Parathyroid adenoma (tissue), 2 donors: ENCODE measurements around the gene TACC2.

ENCODE experiments used
- H2AFZ ChIP-seq: fragments of 300-600 bp; sonication (generic); one replicate; pipeline ENCODE4 v1.7.0; 2017; ENCODE audit warnings: antibody characterized with exemption, mild to moderate bottlenecking
- H3K27ac ChIP-seq: fragments of 300-600 bp; sonication (generic); one replicate; pipeline ENCODE4 v1.7.0; 2017
- H3K27me3 ChIP-seq: fragments of 300-600 bp; sonication (generic); one replicate; pipeline ENCODE4 v1.7.0; 2017; ENCODE audit warnings: low read length; ENCODE audit not compliant: control insufficient read depth, insufficient read depth
- H3K36me3 ChIP-seq: fragments of 300-600 bp; sonication (generic); one replicate; pipeline ENCODE4 v1.7.0; 2017; ENCODE audit warnings: low read length; ENCODE audit not compliant: control insufficient read depth, insufficient read depth
- H3K4me1 ChIP-seq: fragments of 300-600 bp; sonication (generic); one replicate; pipeline ENCODE4 v1.7.0; 2017; ENCODE audit warnings: control low read depth
- H3K4me2 ChIP-seq: fragments of 300-600 bp; sonication (generic); one replicate; pipeline ENCODE4 v1.7.0; 2017; ENCODE audit warnings: low read length
- H3K4me3 ChIP-seq: fragments of 300-600 bp; sonication (generic); one replicate; pipeline ENCODE4 v1.7.0; 2017; ENCODE audit warnings: low read depth, low read length
- H3K79me2 ChIP-seq: fragments of 300-600 bp; sonication (generic); one replicate; pipeline ENCODE4 v1.7.0; 2017; ENCODE audit warnings: control low read depth
- H3K9ac ChIP-seq: fragments of 300-600 bp; sonication (generic); one replicate; pipeline ENCODE4 v1.7.0; 2017; ENCODE audit warnings: mild to moderate bottlenecking
- H3K9me3 ChIP-seq: fragments of 300-600 bp; sonication (generic); one replicate; pipeline ENCODE4 v1.7.0; 2017; ENCODE audit warnings: low read length; ENCODE audit not compliant: control insufficient read depth
- CTCF ChIP-seq: fragments of 300-600 bp; sonication (generic); IDR thresholded peaks from one replicate; pipeline ENCODE4 v1.7.0; 2017; ENCODE audit warnings: antibody characterized with exemption, mild to moderate bottlenecking
- donor health status: primary hyperparathyroidism.

TACC2 gene

DNA sequence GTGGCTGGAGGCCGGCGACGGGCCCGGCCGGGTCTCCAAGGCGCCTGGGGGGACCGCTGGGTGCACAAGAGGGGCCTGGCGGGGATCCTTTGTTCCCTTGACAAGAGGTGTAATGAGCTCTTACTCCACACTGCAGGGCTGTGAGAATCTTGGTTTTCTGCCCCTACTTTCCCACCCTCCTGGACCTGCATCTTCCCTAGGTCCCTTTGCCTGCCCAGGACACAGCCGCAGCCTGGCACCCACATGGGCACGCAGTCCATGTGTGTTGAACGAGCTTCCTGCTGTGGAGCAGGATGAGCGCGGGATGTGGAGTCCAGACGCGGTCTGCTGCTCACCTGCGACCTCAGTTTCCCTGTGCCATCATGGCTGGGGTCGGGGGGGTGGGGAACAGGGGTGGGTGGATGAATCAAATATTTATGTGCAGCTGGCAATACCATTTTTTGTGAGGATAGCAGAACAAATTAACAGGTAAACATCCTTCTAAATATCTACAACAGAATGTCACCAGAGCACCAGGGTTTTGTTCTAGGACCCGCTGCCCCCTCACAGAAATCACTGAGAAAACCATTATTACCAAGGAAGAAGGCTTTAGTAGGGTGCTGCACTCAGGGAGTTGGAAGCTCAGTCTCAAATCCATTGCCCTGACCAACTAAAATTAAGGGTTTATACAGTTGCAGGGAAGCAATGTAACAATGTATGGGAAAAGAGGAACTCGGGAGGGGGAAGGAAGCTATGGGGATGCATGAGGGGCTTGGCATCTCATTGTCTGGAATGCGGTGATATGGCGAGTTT, 13.5 kb upstream of the TACC2 start:
- Histone ChIP-seq H2AFZ (peak overlapping the region; percentile 100), H3K9ac (peak overlapping the region; percentile 97), H3K4me1 (no peaks in the 10 kb centered on the region), H3K9me3 (no peaks in the 10 kb centered on the region), H3K4me2 (peak overlapping the region; percentile 75), H3K27me3 (no peaks in the 10 kb centered on the region), H3K27ac (peak overlapping the region; percentile 95), H3K4me3 (peak overlapping the region; percentile 70), H3K79me2 (no peaks in the 10 kb centered on the region), H3K36me3 (no peaks in the 10 kb centered on the region)
- TF ChIP-seq CTCF = no peak

DNA sequence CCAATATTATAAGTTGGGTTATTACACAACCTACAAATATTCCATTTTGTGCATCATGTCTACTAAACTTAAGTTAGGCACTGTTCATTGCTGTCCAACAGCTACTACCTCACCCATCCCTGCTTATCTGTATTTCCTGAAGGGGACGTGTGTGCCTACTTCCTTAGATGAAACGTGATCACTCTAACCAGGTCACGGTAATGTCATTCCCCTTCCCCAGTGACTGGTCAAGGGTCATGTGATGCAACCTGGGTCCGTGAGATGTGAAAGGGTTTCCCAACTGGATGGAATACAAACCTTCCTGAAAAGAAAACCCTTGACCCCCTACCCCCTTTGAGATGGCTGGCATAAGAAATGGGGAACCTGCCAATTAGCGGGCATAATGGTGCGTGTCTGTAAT, 12.4 kb upstream of the TACC2 start:
- H3K4me2 ChIP-seq = no peak overlapping the region
- H3K4me1 ChIP-seq = no peaks in the 10 kb centered on the region
- no peaks in the 10 kb centered on the region for H3K27me3 ChIP-seq
- no peak overlapping the region for H3K4me3 ChIP-seq
- H3K9me3 ChIP-seq = no peaks in the 10 kb centered on the region
- no peak overlapping the region for H3K9ac ChIP-seq
- H3K36me3 ChIP-seq = no peaks in the 10 kb centered on the region
- H2AFZ ChIP-seq = no peak overlapping the region
- TF ChIP-seq CTCF = no peak
- no peaks in the 10 kb centered on the region for H3K79me2 ChIP-seq
- H3K27ac ChIP-seq = no peak overlapping the region

- TF ChIP-seq CTCF = no peak
- Histone ChIP-seq H3K36me3 (no peaks in the 10 kb centered on the region), H3K4me3 (no peak overlapping the region), H2AFZ (no peak overlapping the region), H3K4me2 (no peak overlapping the region), H3K9me3 (no peaks in the 10 kb centered on the region), H3K4me1 (no peaks in the 10 kb centered on the region), H3K27ac (no peak overlapping the region), H3K27me3 (no peaks in the 10 kb centered on the region), H3K9ac (no peak overlapping the region), H3K79me2 (no peaks in the 10 kb centered on the region)
These were observed 10.5 kb upstream of the TACC2 start for GRCh38 chr10:121978511-121978910.

DNA sequence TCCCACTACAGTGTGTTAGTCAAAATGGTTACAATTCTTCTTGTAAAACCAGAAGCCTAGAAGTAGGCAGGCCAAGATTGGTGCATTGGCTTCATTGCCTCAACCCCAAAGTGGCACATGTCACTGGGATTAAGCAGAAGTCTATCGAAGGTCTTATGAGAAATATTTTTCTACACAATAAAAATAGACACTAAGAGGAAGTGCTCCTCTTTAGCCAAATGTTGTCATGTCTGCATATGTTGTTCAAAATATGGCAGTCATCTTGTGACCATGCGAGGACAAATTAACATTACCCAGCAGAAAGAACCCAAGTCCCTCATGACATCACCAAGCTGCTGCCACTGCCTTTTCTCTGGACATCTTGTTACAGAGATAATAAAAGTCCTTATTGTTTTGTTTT, 7.6 kb upstream of the TACC2 start:
- Histone ChIP-seq H3K4me1 (no peaks in the 10 kb centered on the region), H3K27me3 (no peaks in the 10 kb centered on the region), H3K4me3 (no peak overlapping the region), H3K79me2 (no peaks in the 10 kb centered on the region), H3K4me2 (no peak overlapping the region), H3K27ac (no peak overlapping the region), H3K9ac (no peak overlapping the region), H3K36me3 (no peaks in the 10 kb centered on the region), H2AFZ (no peak overlapping the region), H3K9me3 (no peaks in the 10 kb centered on the region)
- no peak for TF ChIP-seq CTCF

GRCh38 chr10:121983852-121984251, 5.1 kb upstream of the TACC2 start:
- Histone ChIP-seq H3K79me2 (no peaks in the 10 kb centered on the region), H3K4me2 (no peak overlapping the region), H3K9ac (no peak overlapping the region), H3K9me3 (no peaks in the 10 kb centered on the region), H3K4me1 (no peaks in the 10 kb centered on the region), H3K27me3 (no peaks in the 10 kb centered on the region), H2AFZ (no peak overlapping the region), H3K27ac (no peak overlapping the region), H3K4me3 (no peak overlapping the region), H3K36me3 (no peaks in the 10 kb centered on the region)
- no peak for TF ChIP-seq CTCF
